ENCODE data around the gene PIGU. TPM values are rescaled to one million over a fixed set of nuclear protein-coding genes. Genes with fewer than 3 reads are reported as not detected.

The PIGU gene
- total and polyA plus RNA-seq, 2 of the 13 experiments (the other 11 are each of a cell fraction or from before 2014, with no cell fraction given), result 45.5 to 231 TPM

DNA sequence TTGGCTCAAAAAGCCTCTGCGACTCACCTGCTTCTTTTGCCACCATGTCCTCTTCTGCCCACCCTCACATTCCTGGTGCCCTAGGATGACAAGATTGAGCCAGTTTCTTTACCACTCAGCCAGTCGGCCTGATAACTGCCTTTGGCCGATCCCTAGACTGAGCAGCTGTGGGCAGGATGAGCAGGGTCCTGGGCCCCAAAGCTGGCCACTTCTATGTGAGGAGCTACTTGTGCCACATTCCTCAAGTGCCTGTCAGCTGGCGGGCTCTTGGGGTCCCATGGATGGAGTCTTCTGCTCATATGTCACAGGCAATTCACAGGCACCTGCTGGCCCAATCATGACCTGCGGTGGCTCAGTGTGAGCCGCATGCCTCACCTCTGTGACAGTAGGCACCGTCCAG lies 144.1 kb downstream of the PIGU start (continued):
- TF ChIP-seq, protein P1, sequence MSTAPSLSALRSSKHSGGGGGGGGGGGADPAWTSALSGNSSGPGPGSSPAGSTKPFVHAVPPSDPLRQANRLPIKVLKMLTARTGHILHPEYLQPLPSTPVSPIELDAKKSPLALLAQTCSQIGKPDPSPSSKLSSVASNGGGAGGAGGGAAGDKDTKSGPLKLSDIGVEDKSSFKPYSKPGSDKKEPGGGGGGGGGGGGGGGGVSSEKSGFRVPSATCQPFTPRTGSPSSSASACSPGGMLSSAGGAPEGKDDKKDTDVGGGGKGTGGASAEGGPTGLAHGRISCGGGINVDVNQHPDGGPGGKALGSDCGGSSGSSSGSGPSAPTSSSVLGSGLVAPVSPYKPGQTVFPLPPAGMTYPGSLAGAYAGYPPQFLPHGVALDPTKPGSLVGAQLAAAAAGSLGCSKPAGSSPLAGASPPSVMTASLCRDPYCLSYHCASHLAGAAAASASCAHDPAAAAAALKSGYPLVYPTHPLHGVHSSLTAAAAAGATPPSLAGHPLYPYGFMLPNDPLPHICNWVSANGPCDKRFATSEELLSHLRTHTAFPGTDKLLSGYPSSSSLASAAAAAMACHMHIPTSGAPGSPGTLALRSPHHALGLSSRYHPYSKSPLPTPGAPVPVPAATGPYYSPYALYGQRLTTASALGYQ (CRISPR knock-in tag; IDR thresholded peaks at IDR 0.05), result no peak
- TF ChIP-seq TEAD3 (CRISPR knock-in tag; optimal IDR thresholded peaks at IDR 0.05; ENCODE audit: borderline replicate concordance), result no peak

DNA sequence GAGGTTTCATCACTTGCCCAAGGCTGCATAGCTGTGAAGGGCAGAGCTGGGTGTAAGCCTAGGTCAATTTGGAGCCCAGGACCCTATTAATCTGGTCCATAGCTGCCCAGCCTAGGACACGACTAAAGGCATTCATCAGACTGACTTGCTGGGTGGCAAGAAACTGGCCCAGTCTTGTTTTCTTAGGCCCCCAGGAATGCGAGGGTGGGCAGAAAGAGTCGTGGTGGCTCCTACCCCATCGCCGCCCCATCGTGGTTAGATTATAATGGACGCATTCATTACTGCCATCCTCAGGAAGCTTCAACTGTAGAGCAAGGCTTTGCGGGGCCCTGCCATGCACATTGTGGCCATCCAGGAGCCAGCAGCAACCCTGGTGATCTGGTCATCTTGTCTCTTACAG lies 144.6 kb downstream of the PIGU start:
- WGBS (ENCODE audit: low lambda C conversion rate), result 95% methylated on average over 8 of the region's 8 CpGs
- no peak overlapping the region for H3K9ac ChIP-seq (ENCODE audit: insufficient read depth, low read depth, low read length)
- in situ Hi-C loops (cut with HindIII; ENCODE audit: extremely low pct_ligation_motif_present, low pct_unique_long_range_greater_than_20kb), result no loop called here
- peaks cover 13% of the 10 kb centered on the region for H3K79me2 ChIP-seq (ENCODE audit: insufficient read depth, low read length)
- H2AFZ ChIP-seq (ENCODE audit: low read length), result no peak overlapping the region
- TF ChIP-seq ZKSCAN5 (CRISPR knock-in tag; IDR thresholded peaks at IDR 0.05), result no peak
- TF ChIP-seq, protein P2, sequence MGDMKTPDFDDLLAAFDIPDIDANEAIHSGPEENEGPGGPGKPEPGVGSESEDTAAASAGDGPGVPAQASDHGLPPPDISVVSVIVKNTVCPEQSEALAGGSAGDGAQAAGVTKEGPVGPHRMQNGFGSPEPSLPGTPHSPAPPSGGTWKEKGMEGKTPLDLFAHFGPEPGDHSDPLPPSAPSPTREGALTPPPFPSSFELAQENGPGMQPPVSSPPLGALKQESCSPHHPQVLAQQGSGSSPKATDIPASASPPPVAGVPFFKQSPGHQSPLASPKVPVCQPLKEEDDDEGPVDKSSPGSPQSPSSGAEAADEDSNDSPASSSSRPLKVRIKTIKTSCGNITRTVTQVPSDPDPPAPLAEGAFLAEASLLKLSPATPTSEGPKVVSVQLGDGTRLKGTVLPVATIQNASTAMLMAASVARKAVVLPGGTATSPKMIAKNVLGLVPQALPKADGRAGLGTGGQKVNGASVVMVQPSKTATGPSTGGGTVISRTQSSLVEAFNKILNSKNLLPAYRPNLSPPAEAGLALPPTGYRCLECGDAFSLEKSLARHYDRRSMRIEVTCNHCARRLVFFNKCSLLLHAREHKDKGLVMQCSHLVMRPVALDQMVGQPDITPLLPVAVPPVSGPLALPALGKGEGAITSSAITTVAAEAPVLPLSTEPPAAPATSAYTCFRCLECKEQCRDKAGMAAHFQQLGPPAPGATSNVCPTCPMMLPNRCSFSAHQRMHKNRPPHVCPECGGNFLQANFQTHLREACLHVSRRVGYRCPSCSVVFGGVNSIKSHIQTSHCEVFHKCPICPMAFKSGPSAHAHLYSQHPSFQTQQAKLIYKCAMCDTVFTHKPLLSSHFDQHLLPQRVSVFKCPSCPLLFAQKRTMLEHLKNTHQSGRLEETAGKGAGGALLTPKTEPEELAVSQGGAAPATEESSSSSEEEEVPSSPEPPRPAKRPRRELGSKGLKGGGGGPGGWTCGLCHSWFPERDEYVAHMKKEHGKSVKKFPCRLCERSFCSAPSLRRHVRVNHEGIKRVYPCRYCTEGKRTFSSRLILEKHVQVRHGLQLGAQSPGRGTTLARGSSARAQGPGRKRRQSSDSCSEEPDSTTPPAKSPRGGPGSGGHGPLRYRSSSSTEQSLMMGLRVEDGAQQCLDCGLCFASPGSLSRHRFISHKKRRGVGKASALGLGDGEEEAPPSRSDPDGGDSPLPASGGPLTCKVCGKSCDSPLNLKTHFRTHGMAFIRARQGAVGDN (CRISPR knock-in tag; IDR thresholded peaks at IDR 0.05), result 0 out of 2 replicates have a peak, but pooled peaks have one; percentile 17
- peaks cover 71 to 93% of the 10 kb centered on the region in 2 experiments for H3K36me3 ChIP-seq (replicated peaks in 1 of 2; ENCODE audit: control insufficient read depth in 1 of 2, insufficient read depth in 2 of 2, low read length in 2 of 2)
- BruUV-seq (replicated peaks), result no TSS peak
- DNase-seq (ENCODE audit: low spot score), result no peak
- no peak overlapping the region for H3K4me2 ChIP-seq (ENCODE audit: low read depth, low read length)
- CTCF ChIA-PET (ENCODE audit: low intra/inter-chr PET ratio, low total read pairs), result no interaction called here
- no peak for ATAC-seq
- H3K9me3 ChIP-seq (ENCODE audit: low read length), result no peaks in the 10 kb centered on the region
- intact Hi-C loops (cut with micrococcal nuclease; ENCODE audit: unreplicated experiment), result no loop called here
- peaks cover 4% of the 10 kb centered on the region; the same call in 1 of the 2 replicates for H4K20me1 ChIP-seq (ENCODE audit: insufficient read depth, low read length)
- no peaks in the 10 kb centered on the region for H3K27me3 ChIP-seq (ENCODE audit: control insufficient read depth in 1 of 2, insufficient read depth in 2 of 2, low read length in 2 of 2)
- no peak overlapping the region for H3K4me3 ChIP-seq (replicated peaks in 1 of 3; ENCODE audit: insufficient read depth in 1 of 3, low read depth in 2 of 3, low read length in 3 of 3)
- H3K4me1 ChIP-seq (ENCODE audit: insufficient read depth, low read length), result no peaks in the 10 kb centered on the region
- POLR2A ChIA-PET, result interaction anchor here (0.9 kb wide), 1 partner anchor 17 kb away, joined by 5 read pairs; the partner anchor contains the start of gene DYNLRB1
- FAIRE-seq, result no peak
- H3K27ac ChIP-seq (ENCODE audit: extremely low read length, insufficient read depth, low read length), result no peak overlapping the region
